ENCODE measurements around the gene FGF18. TPM values are rescaled to one million over a fixed set of nuclear protein-coding genes. Genes with fewer than 3 reads are reported as not detected.

FGF18 gene
- total RNA-seq, 1 donor from 2014 or later, result 1.2 TPM

DNA sequence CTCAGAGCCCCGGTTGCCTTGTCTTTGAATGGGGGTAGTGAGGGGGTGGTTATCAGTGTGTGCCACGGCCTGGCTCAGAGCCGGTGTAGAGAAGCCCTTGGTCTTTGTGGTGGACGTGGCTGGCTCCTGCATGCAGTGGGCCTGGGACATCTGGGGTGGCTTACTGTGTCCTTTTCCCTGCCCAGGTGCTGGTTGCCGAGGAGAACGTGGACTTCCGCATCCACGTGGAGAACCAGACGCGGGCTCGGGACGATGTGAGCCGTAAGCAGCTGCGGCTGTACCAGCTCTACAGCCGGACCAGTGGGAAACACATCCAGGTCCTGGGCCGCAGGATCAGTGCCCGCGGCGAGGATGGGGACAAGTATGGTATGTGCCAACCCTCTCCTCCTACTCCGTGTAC lies 16.5 kb downstream of the FGF18 start:
- Histone ChIP-seq H2AFZ (ENCODE audit: low read depth, low read length) (no peak overlapping the region), H3K27me3 (ENCODE audit: insufficient read depth, low read length) (no peaks in the 10 kb centered on the region), H3K9me3 (ENCODE audit: insufficient read depth, low read depth, low read length) (no peaks in the 10 kb centered on the region), H3K36me3 (ENCODE audit: insufficient read depth, low read length) (no peaks in the 10 kb centered on the region), H3K79me2 (ENCODE audit: insufficient read depth, low read length) (no peaks in the 10 kb centered on the region), H3K9ac (ENCODE audit: low read length) (no peak overlapping the region), H3K4me3 (ENCODE audit: insufficient read depth, low read depth, low read length) (no peak overlapping the region), H4K20me1 (ENCODE audit: insufficient read depth, low read length) (no peaks in the 10 kb centered on the region), H3K4me1 (ENCODE audit: insufficient read depth, low read length) (no peaks in the 10 kb centered on the region), H3K27ac (ENCODE audit: low read depth, low read length) (no peak overlapping the region), H3K4me2 (ENCODE audit: low read length) (no peak overlapping the region)
- no peak overlapping the region for H3K4me3 Mint-ChIP-seq (ENCODE audit: unreplicated experiment)
- peaks cover 15% of the 10 kb centered on the region for H3K36me3 Mint-ChIP-seq (ENCODE audit: low read depth, unreplicated experiment)
- TF ChIP-seq EZH2 (IDR thresholded peaks at IDR 0.05; ENCODE audit: insufficient read depth, low read length), result no peak
- TF ChIP-seq, protein P1, sequence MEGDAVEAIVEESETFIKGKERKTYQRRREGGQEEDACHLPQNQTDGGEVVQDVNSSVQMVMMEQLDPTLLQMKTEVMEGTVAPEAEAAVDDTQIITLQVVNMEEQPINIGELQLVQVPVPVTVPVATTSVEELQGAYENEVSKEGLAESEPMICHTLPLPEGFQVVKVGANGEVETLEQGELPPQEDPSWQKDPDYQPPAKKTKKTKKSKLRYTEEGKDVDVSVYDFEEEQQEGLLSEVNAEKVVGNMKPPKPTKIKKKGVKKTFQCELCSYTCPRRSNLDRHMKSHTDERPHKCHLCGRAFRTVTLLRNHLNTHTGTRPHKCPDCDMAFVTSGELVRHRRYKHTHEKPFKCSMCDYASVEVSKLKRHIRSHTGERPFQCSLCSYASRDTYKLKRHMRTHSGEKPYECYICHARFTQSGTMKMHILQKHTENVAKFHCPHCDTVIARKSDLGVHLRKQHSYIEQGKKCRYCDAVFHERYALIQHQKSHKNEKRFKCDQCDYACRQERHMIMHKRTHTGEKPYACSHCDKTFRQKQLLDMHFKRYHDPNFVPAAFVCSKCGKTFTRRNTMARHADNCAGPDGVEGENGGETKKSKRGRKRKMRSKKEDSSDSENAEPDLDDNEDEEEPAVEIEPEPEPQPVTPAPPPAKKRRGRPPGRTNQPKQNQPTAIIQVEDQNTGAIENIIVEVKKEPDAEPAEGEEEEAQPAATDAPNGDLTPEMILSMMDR (IDR thresholded peaks at IDR 0.05; ENCODE audit: insufficient read depth, low read depth, low read length), result no peak
- H3K27me3 Mint-ChIP-seq (ENCODE audit: low read depth, unreplicated experiment), result peaks cover 17% of the 10 kb centered on the region
- H3K4me1 Mint-ChIP-seq (ENCODE audit: low read depth, unreplicated experiment), result no peaks in the 10 kb centered on the region
- FAIRE-seq (no peak), DNase-seq (ENCODE audit: low read depth) (no peak)
- H3K27ac Mint-ChIP-seq (ENCODE audit: unreplicated experiment), result no peak overlapping the region
- H3K9me3 Mint-ChIP-seq (ENCODE audit: unreplicated experiment), result no peaks in the 10 kb centered on the region

DNA sequence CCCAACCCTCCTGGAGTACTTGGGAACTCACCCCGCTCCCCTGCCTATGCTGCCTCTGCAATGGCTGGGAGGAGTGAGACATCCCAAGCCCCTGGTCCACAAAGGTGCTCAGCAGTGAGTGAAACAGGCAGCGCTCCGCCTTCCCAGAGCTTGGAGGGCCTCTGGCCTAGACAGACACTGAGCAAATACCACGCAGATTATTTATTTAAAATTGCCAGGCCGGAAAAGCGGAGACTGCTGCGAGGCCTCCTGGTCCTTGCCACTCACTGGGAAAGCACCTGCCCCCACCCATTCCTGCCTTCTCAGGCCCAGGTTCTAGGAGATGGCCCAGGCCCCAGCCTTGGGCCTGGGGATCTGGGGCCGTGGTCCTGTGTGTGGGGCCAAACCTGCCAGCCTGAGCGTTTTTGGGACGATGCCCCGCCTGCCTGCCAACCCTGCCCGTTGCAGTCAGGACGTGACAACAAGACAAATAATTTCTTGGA lies 17.4 kb downstream of the FGF18 start:
- H3K9ac ChIP-seq (ENCODE audit: low read length), result no peak overlapping the region
- Mint-ChIP-seq H3K4me3 (ENCODE audit: unreplicated experiment) (no peak overlapping the region), H3K9me3 (ENCODE audit: unreplicated experiment) (no peaks in the 10 kb centered on the region), H3K36me3 (ENCODE audit: low read depth, unreplicated experiment) (peaks cover 11% of the 10 kb centered on the region), H3K27ac (ENCODE audit: unreplicated experiment) (peak overlapping the region; percentile 47), H3K4me1 (ENCODE audit: low read depth, unreplicated experiment) (no peaks in the 10 kb centered on the region), H3K27me3 (ENCODE audit: low read depth, unreplicated experiment) (peaks cover 21% of the 10 kb centered on the region)
- no peaks in the 10 kb centered on the region for H3K27me3 ChIP-seq (ENCODE audit: insufficient read depth, low read length)
- no peak overlapping the region for H2AFZ ChIP-seq (ENCODE audit: low read depth, low read length)
- no peaks in the 10 kb centered on the region for H3K4me1 ChIP-seq (ENCODE audit: insufficient read depth, low read length)
- DNase-seq (ENCODE audit: low read depth) (no peak), FAIRE-seq (no peak)
- TF ChIP-seq, protein P1 (IDR thresholded peaks at IDR 0.05; ENCODE audit: insufficient read depth, low read depth, low read length), result no peak
- TF ChIP-seq EZH2 (IDR thresholded peaks at IDR 0.05; ENCODE audit: insufficient read depth, low read length), result no peak
- no peak overlapping the region for H3K27ac ChIP-seq (ENCODE audit: low read depth, low read length)
- no peak overlapping the region for H3K4me2 ChIP-seq (ENCODE audit: low read length)
- H3K79me2 ChIP-seq (ENCODE audit: insufficient read depth, low read length), result no peaks in the 10 kb centered on the region
- H3K9me3 ChIP-seq (ENCODE audit: insufficient read depth, low read depth, low read length), result no peaks in the 10 kb centered on the region
- H3K36me3 ChIP-seq (ENCODE audit: insufficient read depth, low read length), result no peaks in the 10 kb centered on the region
- no peaks in the 10 kb centered on the region for H4K20me1 ChIP-seq (ENCODE audit: insufficient read depth, low read length)
- H3K4me3 ChIP-seq (ENCODE audit: insufficient read depth, low read depth, low read length), result no peak overlapping the region

DNA sequence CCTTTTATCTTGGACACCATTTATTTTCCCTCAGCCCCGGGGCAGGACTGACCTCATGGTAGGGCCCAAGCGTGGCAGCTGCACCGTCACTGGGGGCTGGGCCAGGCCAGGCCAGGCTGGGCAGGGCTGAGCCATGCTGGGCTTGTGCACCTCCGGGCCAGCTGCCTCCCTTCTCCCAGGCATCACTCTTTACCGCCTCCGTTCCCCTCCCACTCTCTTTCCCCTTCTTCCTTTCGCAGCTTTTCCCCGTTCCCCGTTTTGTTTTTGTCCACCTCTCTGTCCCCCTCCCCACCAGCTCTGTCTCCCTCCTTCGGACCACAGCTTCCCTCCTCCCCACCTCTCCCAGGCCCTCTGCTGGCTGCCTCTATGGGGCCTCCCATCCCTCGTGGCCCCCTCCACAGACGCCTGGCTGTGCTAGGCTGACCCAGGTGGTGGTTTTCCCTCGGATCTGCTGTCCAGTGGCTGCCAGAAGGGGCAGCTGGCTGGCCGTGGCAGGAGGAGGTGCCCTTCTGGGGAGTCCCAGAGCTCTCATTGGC lies 17.9 kb downstream of the FGF18 start:
- TF ChIP-seq, protein P1 (IDR thresholded peaks at IDR 0.05; ENCODE audit: insufficient read depth, low read depth, low read length), result no peak
- no peak for TF ChIP-seq EZH2 (IDR thresholded peaks at IDR 0.05; ENCODE audit: insufficient read depth, low read length)
- H3K4me1 Mint-ChIP-seq (ENCODE audit: low read depth, unreplicated experiment), result no peaks in the 10 kb centered on the region
- Histone ChIP-seq H3K4me3 (ENCODE audit: insufficient read depth, low read depth, low read length) (no peak overlapping the region), H3K27me3 (ENCODE audit: insufficient read depth, low read length) (no peaks in the 10 kb centered on the region), H3K36me3 (ENCODE audit: insufficient read depth, low read length) (no peaks in the 10 kb centered on the region), H2AFZ (ENCODE audit: low read depth, low read length) (peak overlapping the region; percentile 18), H3K9me3 (ENCODE audit: insufficient read depth, low read depth, low read length) (no peaks in the 10 kb centered on the region), H3K9ac (ENCODE audit: low read length) (no peak overlapping the region), H3K4me2 (ENCODE audit: low read length) (no peak overlapping the region), H3K27ac (ENCODE audit: low read depth, low read length) (no peak overlapping the region), H3K4me1 (ENCODE audit: insufficient read depth, low read length) (no peaks in the 10 kb centered on the region), H4K20me1 (ENCODE audit: insufficient read depth, low read length) (no peaks in the 10 kb centered on the region), H3K79me2 (ENCODE audit: insufficient read depth, low read length) (no peaks in the 10 kb centered on the region)
- no peak overlapping the region for H3K4me3 Mint-ChIP-seq (ENCODE audit: unreplicated experiment)
- H3K27ac Mint-ChIP-seq (ENCODE audit: unreplicated experiment), result no peak overlapping the region
- no peak for FAIRE-seq
- H3K27me3 Mint-ChIP-seq (ENCODE audit: low read depth, unreplicated experiment), result peaks cover 25% of the 10 kb centered on the region
- H3K9me3 Mint-ChIP-seq (ENCODE audit: unreplicated experiment), result no peaks in the 10 kb centered on the region
- DNase-seq (ENCODE audit: low read depth), result no peak
- peaks cover 11% of the 10 kb centered on the region for H3K36me3 Mint-ChIP-seq (ENCODE audit: low read depth, unreplicated experiment)
